HEK293T (cell line): ENCODE data around the gene CTXND1.

Experiments
- BHLHE40 ChIP-seq: fragments of 450-650 bp; IDR thresholded peaks from 2 replicates; pipeline ENCODE4 v1.6.1; 2016; ENCODE audit warnings: mild to moderate bottlenecking, moderate library complexity, borderline replicate concordance
- CTBP1 ChIP-seq: fragments of 450-650 bp; IDR thresholded peaks from 2 replicates; pipeline ENCODE4 v1.6.1; 2016; ENCODE audit warnings: borderline replicate concordance
- ELF4 ChIP-seq: fragments of 450-650 bp; IDR thresholded peaks from 2 replicates; pipeline ENCODE4 v1.6.1; 2017; ENCODE audit warnings: antibody characterized with exemption
- FOXK2 ChIP-seq: fragments of 450-650 bp; IDR thresholded peaks from 2 replicates; pipeline ENCODE4 v1.6.1; 2016; ENCODE audit warnings: mild to moderate bottlenecking
- NFRKB ChIP-seq: fragments of 450-650 bp; IDR thresholded peaks from 2 replicates; pipeline ENCODE4 v1.6.1; 2016; ENCODE audit warnings: mild to moderate bottlenecking, moderate library complexity
- SP1 ChIP-seq: fragments of 450-650 bp; IDR thresholded peaks from 2 replicates; pipeline ENCODE4 v1.6.1; 2017
- SUZ12 ChIP-seq: fragments of 450-650 bp; IDR thresholded peaks from 2 replicates; pipeline ENCODE4 v1.6.1; 2016; ENCODE audit warnings: mild to moderate bottlenecking

DNA sequence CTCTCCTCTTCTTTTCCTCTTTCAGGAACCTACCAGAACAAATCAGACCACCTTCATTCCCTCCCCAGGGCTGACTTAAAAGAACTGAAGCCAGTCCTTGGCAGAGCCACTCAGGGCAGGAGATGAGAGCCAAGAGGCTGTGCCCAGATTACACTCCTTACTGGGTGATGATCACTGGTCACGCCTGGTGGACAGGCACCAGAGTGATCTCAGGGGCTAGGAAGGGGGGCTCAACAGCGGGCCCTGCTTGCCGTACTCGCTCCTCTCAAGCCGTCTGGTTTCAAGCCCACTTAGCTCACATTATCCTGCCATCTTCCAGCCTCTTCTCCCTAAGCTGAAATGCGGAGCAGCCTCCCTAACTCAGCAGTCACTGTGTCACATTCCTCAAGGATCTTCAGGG, 100.9 kb downstream of the CTXND1 start:
- TF ChIP-seq ELF4: no peak
- no peak for TF ChIP-seq FOXK2
- TF ChIP-seq NFRKB: no peak
- TF ChIP-seq BHLHE40: no peak
- no peak for TF ChIP-seq SP1
- TF ChIP-seq SUZ12: no peak
- TF ChIP-seq CTBP1: no peak
